Measurements from ENCODE around the gene WWOX.

The WWOX gene

DNA sequence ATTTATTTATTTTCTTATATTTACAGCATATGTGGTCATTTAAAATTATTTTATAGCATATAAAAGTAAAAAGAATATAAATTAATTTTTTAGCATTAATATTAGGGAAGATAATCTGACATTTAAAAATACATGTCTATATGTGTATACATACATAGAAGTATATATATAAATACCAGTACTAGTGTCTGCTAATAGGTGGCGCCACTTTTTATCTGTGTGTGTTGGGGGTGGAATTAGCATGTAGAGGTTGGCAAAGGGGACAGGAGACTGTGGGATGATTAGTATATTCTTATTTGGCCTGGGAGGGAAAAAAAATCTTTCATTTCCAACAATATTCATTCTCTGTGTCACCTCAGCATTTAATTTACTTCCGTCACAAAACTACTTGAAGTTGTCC lies 359.1 kb downstream of the WWOX start:
- TF ChIP-seq POLR2A (IDR thresholded peaks at IDR 0.05; ENCODE audit: low read depth, low read length) = no peak
- TF ChIP-seq POU2F2 (IDR thresholded peaks at IDR 0.05; ENCODE audit: low read depth, low read length) = no peak
- TF ChIP-seq PAX5 (IDR thresholded peaks at IDR 0.05; ENCODE audit: insufficient read depth, low read length, severe bottlenecking) = no peak
- no peak for TF ChIP-seq SPI1 (IDR thresholded peaks at IDR 0.05; ENCODE audit: low read depth, low read length)
- TF ChIP-seq POLR2AphosphoS5 (IDR thresholded peaks at IDR 0.05; ENCODE audit: low read depth, low read length) = no peak
- no peak for TF ChIP-seq TAF1 (IDR thresholded peaks at IDR 0.05; ENCODE audit: low read depth, low read length)
- DNase-seq (ENCODE audit: insufficient read length, low spot score) (no peak), FAIRE-seq (no peak)

DNA sequence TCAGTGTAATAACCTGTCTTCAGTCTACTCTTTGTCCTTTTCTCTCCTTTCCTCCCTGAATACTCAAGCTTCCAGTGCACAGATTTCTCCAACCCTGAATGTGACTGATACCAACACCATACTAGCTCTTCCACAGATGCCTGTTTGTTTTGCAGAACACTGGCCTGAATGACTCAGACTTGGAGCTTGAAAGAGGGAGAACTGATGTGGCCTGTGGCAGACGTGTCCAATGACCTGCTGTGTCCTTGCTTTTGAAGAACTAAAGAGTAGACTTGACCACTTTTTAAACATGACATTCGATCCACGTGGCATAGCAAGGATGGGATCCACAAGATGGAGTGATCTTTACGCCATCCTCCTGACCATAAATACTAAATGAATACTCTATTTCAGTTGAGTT lies 361.0 kb downstream of the WWOX start:
- DNase-seq (ENCODE audit: insufficient read length, low spot score) (no peak), FAIRE-seq (no peak)
- no peak for TF ChIP-seq PAX5 (IDR thresholded peaks at IDR 0.05; ENCODE audit: insufficient read depth, low read length, severe bottlenecking)
- no peak for TF ChIP-seq POLR2A (IDR thresholded peaks at IDR 0.05; ENCODE audit: low read depth, low read length)
- TF ChIP-seq TAF1 (IDR thresholded peaks at IDR 0.05; ENCODE audit: low read depth, low read length) = no peak
- no peak for TF ChIP-seq POLR2AphosphoS5 (IDR thresholded peaks at IDR 0.05; ENCODE audit: low read depth, low read length)

DNA sequence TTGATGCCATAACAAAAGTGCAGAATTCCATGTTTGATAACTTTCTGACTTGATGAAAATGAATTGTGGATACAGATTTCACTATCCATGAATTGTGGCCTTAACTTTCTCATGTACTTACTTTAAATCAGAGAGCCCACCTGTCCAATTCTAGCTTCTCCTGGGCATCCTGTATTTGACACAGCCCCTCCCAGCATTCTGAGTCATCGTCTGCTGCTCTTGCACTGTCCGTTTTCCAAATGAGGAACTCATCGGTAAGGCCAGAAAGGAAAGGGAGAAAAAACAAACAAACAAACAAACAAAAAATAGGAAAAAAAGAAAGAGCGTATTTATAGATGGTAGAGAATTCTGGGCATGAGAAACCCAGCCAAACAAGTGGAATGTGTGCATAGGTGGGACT lies 361.6 kb downstream of the WWOX start:
- no peak for DNase-seq (ENCODE audit: insufficient read length, low spot score)
- FAIRE-seq = no peak
- TF ChIP-seq PAX5 (IDR thresholded peaks at IDR 0.05; ENCODE audit: insufficient read depth, low read length, severe bottlenecking) (no peak), POLR2A (IDR thresholded peaks at IDR 0.05; ENCODE audit: low read depth, low read length) (no peak), TAF1 (IDR thresholded peaks at IDR 0.05; ENCODE audit: low read depth, low read length) (no peak), POLR2AphosphoS5 (IDR thresholded peaks at IDR 0.05; ENCODE audit: low read depth, low read length) (no peak), POU2F2 (IDR thresholded peaks at IDR 0.05; ENCODE audit: low read depth, low read length) (no peak), SPI1 (IDR thresholded peaks at IDR 0.05; ENCODE audit: low read depth, low read length) (no peak)

DNA sequence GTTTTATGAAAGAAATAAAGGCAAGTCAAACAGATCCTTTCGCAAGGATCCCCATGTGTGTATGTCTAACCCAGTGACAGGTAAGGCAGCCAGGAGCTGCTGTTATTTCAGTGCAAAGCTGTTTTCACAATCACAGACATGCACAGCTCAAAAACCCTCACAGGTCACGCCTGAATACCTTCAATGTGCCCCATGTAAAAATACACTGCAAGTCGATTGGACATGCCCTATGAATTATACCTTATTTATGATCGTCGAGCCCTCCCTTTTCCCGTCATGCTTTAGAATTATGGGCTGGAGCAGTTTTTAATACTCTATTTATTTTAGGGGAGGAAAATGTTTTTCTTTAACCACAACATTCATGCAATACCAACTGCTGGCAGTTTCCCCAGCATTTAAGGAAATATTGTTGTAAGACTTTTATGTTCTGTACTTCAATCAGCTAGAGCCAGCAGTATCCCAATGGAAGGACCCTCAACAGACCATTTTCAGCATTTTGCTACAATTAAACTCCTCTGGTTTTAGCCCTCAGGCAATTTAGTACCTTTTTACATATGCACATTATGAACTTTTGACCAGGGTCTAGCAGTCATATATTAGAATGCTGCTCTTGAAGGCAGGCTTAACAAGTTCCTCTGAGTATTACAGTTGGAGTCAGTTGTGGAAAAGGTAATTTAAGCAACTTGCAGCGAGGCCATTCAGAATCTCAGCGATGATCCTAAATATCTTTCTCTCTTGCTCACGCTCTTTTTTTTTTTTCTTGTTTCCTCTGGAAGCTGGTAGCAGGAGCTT lies 362.2 kb downstream of the WWOX start:
- DNase-seq (ENCODE audit: insufficient read length, low spot score) (no peak), FAIRE-seq (no peak)
- TF ChIP-seq POLR2A (IDR thresholded peaks at IDR 0.05; ENCODE audit: low read depth, low read length) (no peak), PAX5 (IDR thresholded peaks at IDR 0.05; ENCODE audit: insufficient read depth, low read length, severe bottlenecking) (no peak)

DNA sequence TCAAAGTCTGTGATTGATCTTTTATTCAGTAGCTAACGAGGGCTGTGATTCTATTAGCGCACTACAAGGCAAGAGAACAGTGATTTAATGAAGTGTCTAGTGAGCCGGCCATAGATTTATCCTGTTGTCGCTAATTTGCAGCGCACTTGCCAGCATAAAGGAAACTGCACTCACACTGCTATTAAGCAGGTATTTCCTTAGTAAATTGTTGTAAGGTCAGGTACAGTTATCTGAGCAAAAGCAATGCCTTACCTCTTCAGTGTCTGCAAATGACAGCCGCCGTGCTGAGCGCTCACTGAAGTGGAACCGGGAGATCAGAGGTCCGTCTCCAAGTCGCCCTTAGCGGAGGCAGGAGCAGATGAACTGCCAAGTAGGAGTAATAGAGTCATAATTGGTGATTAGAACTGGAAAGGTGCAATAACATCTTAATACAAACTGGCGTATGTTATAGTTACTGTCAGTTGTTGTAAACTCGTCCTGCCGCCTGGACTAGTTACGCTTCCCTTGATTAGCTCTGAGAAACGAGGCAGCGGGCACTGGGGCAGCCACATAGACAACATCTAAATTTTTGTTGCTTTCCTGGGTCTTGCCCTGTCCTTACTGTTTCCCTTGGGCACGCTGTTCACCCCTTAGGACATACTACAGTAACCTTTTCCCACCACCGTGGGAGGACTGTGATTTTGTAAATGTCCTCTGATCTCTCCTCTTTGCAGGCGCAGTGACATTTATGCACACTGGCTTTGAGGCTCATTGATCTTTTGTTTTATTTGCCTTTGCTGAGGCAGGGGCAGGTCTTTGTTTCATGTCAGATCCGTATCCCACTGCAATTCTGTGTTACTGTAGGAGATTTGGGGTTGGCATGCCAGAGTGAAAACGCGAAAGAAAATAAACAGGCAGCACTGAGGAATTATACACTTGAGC lies 363.1 kb downstream of the WWOX start:
- FAIRE-seq (no peak), DNase-seq (ENCODE audit: insufficient read length, low spot score) (no peak)
- no peak for TF ChIP-seq POU2F2 (IDR thresholded peaks at IDR 0.05; ENCODE audit: low read depth, low read length)
- TF ChIP-seq POLR2A (IDR thresholded peaks at IDR 0.05; ENCODE audit: low read depth, low read length) = no peak
- TF ChIP-seq TAF1 (IDR thresholded peaks at IDR 0.05; ENCODE audit: low read depth, low read length) = no peak
- no peak for TF ChIP-seq SPI1 (IDR thresholded peaks at IDR 0.05; ENCODE audit: low read depth, low read length)
- TF ChIP-seq POLR2AphosphoS5 (IDR thresholded peaks at IDR 0.05; ENCODE audit: low read depth, low read length) = no peak
- TF ChIP-seq PAX5 (IDR thresholded peaks at IDR 0.05; ENCODE audit: insufficient read depth, low read length, severe bottlenecking) = no peak

DNA sequence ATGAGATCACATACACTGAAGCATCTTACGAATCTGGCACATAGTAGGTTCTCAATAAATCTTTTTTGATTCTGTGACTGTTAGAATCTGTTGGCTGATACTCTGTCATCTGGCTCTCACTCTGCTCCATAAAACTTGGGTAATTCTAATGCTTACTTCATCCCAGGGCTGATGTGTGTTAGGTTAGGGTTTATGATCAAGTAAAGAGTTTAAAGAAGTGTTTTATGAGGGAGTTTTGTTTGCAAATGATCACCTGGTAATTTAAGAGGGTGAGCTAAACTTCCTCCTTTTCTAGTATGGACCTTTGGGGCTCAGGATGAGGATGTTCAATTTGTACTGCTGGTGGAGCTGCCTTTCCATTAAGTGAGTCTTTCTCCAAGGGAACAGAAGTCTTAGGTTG lies 364.1 kb downstream of the WWOX start:
- no peak for DNase-seq (ENCODE audit: insufficient read length, low spot score)
- FAIRE-seq = no peak
- no peak for TF ChIP-seq POU2F2 (IDR thresholded peaks at IDR 0.05; ENCODE audit: low read depth, low read length)
- TF ChIP-seq SPI1 (IDR thresholded peaks at IDR 0.05; ENCODE audit: low read depth, low read length) = no peak
- TF ChIP-seq TAF1 (IDR thresholded peaks at IDR 0.05; ENCODE audit: low read depth, low read length) = no peak
- TF ChIP-seq POLR2A (IDR thresholded peaks at IDR 0.05; ENCODE audit: low read depth, low read length) = no peak
- TF ChIP-seq PAX5 (IDR thresholded peaks at IDR 0.05; ENCODE audit: insufficient read depth, low read length, severe bottlenecking) = no peak
- TF ChIP-seq POLR2AphosphoS5 (IDR thresholded peaks at IDR 0.05; ENCODE audit: low read depth, low read length) = no peak

DNA sequence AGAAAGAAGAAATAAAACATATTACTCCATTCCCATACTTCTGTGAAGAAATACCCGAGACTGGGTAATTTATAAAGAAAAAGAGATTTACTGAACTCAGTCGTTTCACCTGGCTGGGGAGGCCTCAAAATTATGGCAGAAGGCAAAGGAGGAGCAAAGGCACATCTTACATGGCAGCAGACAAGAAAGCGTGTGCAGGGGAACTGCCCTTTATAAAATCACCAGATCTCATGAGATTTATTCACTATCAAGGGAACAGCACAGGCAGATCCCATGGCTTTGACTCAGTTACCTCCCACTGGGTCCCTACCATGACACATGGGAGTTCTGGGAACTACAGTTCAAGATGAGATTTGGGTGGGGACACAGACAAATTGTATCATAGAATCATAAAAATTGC lies 365.4 kb downstream of the WWOX start:
- TF ChIP-seq TAF1 (IDR thresholded peaks at IDR 0.05; ENCODE audit: low read depth, low read length) (no peak), POLR2A (IDR thresholded peaks at IDR 0.05; ENCODE audit: low read depth, low read length) (no peak), POLR2AphosphoS5 (IDR thresholded peaks at IDR 0.05; ENCODE audit: low read depth, low read length) (no peak), SPI1 (IDR thresholded peaks at IDR 0.05; ENCODE audit: low read depth, low read length) (no peak), POU2F2 (IDR thresholded peaks at IDR 0.05; ENCODE audit: low read depth, low read length) (no peak), PAX5 (IDR thresholded peaks at IDR 0.05; ENCODE audit: insufficient read depth, low read length, severe bottlenecking) (no peak)
- FAIRE-seq (no peak), DNase-seq (ENCODE audit: insufficient read length, low spot score) (no peak)

DNA sequence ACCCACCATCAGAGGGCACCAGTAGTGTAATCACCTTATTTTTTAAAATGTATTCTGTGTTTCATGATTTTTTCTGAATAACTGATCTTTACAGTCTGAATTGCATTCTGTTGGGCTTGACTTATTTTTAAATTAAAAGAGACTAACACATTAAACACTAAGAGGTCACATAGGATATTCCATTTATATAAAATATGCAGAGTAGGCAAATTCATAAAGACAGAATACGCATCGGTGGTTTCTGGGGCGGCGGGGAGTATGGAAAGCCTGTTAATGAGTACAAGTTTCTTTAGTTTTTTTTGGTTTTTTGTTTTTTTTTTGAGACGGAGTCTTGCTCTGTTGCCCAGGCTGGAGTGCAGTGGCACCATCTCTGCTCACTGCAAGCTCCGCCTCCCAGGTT lies 366.3 kb downstream of the WWOX start:
- no peak for TF ChIP-seq SPI1 (IDR thresholded peaks at IDR 0.05; ENCODE audit: low read depth, low read length)
- TF ChIP-seq POLR2AphosphoS5 (IDR thresholded peaks at IDR 0.05; ENCODE audit: low read depth, low read length) = no peak
- no peak for TF ChIP-seq PAX5 (IDR thresholded peaks at IDR 0.05; ENCODE audit: insufficient read depth, low read length, severe bottlenecking)
- no peak for TF ChIP-seq POLR2A (IDR thresholded peaks at IDR 0.05; ENCODE audit: low read depth, low read length)
- no peak for TF ChIP-seq POU2F2 (IDR thresholded peaks at IDR 0.05; ENCODE audit: low read depth, low read length)
- no peak for TF ChIP-seq TAF1 (IDR thresholded peaks at IDR 0.05; ENCODE audit: low read depth, low read length)
- no peak for FAIRE-seq

DNA sequence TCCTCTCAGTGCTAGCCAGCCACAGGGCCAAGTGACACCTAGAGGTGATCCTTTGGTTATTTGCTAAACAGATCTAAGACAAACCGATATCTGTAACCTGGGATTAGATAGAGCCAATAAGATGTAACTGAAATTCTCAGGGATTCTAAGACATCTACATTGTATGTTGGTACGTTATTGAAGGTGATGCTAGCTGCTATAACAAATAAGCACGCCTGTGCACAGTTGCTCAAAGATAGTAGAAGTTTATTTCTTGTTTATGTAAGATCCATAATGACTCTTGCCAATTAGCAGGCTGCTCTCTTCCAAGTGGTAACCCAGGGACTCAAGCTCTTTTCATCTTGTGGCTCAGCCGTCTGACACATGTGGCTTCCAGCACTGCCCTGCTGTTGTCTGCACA lies 370.3 kb downstream of the WWOX start:
- TF ChIP-seq TAF1 (IDR thresholded peaks at IDR 0.05; ENCODE audit: low read depth, low read length) = no peak
- TF ChIP-seq POLR2A (IDR thresholded peaks at IDR 0.05; ENCODE audit: low read depth, low read length) = no peak
- TF ChIP-seq POU2F2 (IDR thresholded peaks at IDR 0.05; ENCODE audit: low read depth, low read length) = no peak
- TF ChIP-seq PAX5 (IDR thresholded peaks at IDR 0.05; ENCODE audit: insufficient read depth, low read length, severe bottlenecking) = no peak
- TF ChIP-seq SPI1 (IDR thresholded peaks at IDR 0.05; ENCODE audit: low read depth, low read length) = no peak
- FAIRE-seq = no peak
- no peak for DNase-seq (ENCODE audit: insufficient read length, low spot score)

More for the DNA sequence above, 366.3 kb downstream of the WWOX start:
- no peak for DNase-seq (ENCODE audit: insufficient read length, low spot score)

All from GM12891 (cell line).